ENCODE data around the gene LTBP1. TPM values are rescaled to one million over a fixed set of nuclear protein-coding genes. Genes with fewer than 3 reads are reported as not detected.

The LTBP1 gene
- total RNA-seq, 1 donor from 2014 or later, result 48.4 TPM

DNA sequence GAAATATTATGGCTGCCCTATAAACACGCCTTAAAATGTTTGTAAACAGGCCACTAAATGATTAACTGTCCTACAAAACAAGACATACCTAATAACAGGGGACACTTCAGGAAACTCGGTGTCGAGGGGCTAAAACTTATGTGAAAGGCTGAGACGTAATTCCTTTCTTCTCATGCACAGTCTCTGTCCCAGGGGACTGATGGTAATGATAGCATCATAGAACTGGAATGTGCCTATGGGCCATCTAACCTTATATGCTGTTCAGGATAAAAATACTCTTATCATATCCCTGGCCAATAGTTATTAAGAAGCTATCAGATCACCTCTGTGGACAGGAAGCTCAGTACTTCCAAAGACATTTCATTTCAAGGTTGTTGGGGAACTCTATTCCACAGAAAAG lies 277.1 kb downstream of the LTBP1 start:
- DNase-seq (ENCODE audit: extremely low spot score in 2 of 2), result no peak

GRCh38 chr2:33225350-33225749 lies 278.6 kb downstream of the LTBP1 start:
- Histone ChIP-seq H3K27ac (no peak overlapping the region), H3K9me3 (no peaks in the 10 kb centered on the region), H3K27me3 (no peaks in the 10 kb centered on the region), H3K36me3 (no peaks in the 10 kb centered on the region), H3K4me3 (no peak overlapping the region), H3K4me1 (peaks cover 16% of the 10 kb centered on the region)
- intact Hi-C loops (cut with DNase I), result no loop called here
- TF ChIP-seq CTCF (IDR thresholded peaks at IDR 0.05) (no peak), POLR2AphosphoS5 (IDR thresholded peaks at IDR 0.05; ENCODE audit: insufficient read depth in 1 of 2, low read depth in 1 of 2) (no peak), POLR2A (IDR thresholded peaks at IDR 0.05) (no peak)
- no peak for DNase-seq (ENCODE audit: extremely low spot score in 2 of 2)

More for the DNA sequence above, 277.1 kb downstream of the LTBP1 start:
- H3K27me3 ChIP-seq, result no peaks in the 10 kb centered on the region
- no peak for TF ChIP-seq POLR2AphosphoS5 (IDR thresholded peaks at IDR 0.05; ENCODE audit: insufficient read depth in 1 of 2, low read depth in 1 of 2)
- TF ChIP-seq CTCF (IDR thresholded peaks at IDR 0.05), result no peak
- no peak for TF ChIP-seq POLR2A (IDR thresholded peaks at IDR 0.05)
- intact Hi-C loops (cut with DNase I), result no loop called here
- no peak overlapping the region for H3K4me3 ChIP-seq
- H3K36me3 ChIP-seq, result no peaks in the 10 kb centered on the region
- H3K9me3 ChIP-seq, result no peaks in the 10 kb centered on the region
- H3K4me1 ChIP-seq, result peaks cover 9% of the 10 kb centered on the region
- H3K27ac ChIP-seq, result no peak overlapping the region

- Histone ChIP-seq H3K27ac (no peak overlapping the region), H3K9me3 (no peaks in the 10 kb centered on the region), H3K4me1 (peaks cover 8% of the 10 kb centered on the region), H3K36me3 (no peaks in the 10 kb centered on the region), H3K4me3 (no peak overlapping the region), H3K27me3 (no peaks in the 10 kb centered on the region)
- TF ChIP-seq POLR2AphosphoS5 (IDR thresholded peaks at IDR 0.05; ENCODE audit: insufficient read depth in 1 of 2, low read depth in 1 of 2) (no peak), POLR2A (IDR thresholded peaks at IDR 0.05) (no peak), CTCF (IDR thresholded peaks at IDR 0.05) (no peak)
- DNase-seq (ENCODE audit: extremely low spot score in 2 of 2), result no peak
- intact Hi-C loops (cut with DNase I), result no loop called here
Measured at GRCh38 chr2:33226546-33226945, 279.8 kb downstream of the LTBP1 start.

DNA sequence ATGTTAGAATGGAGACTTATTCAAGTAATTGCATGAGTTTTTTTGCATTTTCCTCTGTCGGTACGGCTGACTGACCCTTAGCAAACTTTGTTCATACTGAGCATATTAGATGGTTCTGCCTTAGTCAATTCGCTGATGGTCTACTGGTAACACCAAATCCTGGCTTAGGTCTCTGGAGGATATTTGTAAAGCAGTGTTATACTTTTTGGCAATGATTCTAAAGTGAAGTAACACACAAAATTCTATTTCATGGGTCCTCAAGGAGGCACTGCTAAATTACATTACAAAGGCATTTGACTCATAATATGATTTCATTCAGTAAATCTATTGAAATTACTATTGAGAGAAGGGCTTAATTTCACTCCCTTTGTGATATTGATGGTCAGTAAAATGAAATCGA lies 282.9 kb downstream of the LTBP1 start:
- no peak for DNase-seq (ENCODE audit: extremely low spot score in 2 of 2)
- no peak overlapping the region for H3K27ac ChIP-seq
- H3K36me3 ChIP-seq, result no peaks in the 10 kb centered on the region
- no peaks in the 10 kb centered on the region for H3K27me3 ChIP-seq
- H3K9me3 ChIP-seq, result no peaks in the 10 kb centered on the region
- TF ChIP-seq POLR2AphosphoS5 (IDR thresholded peaks at IDR 0.05; ENCODE audit: insufficient read depth in 1 of 2, low read depth in 1 of 2) (no peak), POLR2A (IDR thresholded peaks at IDR 0.05) (no peak), CTCF (IDR thresholded peaks at IDR 0.05) (no peak)
- H3K4me1 ChIP-seq, result peaks cover 8% of the 10 kb centered on the region
- H3K4me3 ChIP-seq, result no peak overlapping the region
- intact Hi-C loops (cut with DNase I), result no loop called here

DNA sequence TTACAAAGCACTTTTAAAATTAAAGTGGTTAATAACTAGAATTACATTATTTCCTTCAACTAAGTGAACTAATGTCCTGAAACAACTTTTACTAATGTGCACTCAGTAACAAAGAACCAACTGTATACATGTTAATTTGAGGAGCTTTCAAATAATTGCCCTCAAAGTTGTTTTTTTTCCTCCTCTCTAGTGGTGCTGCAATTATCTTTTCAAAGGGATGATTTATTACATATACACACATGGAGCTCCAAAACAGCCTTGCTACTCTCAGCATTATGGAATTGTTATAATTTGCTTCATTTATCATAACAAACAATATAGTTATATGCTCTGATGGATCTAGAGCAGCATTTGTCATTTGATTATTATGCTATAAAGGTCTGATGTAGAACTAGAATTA lies 283.4 kb downstream of the LTBP1 start:
- no peaks in the 10 kb centered on the region for H3K27me3 ChIP-seq
- H3K9me3 ChIP-seq, result no peaks in the 10 kb centered on the region
- DNase-seq (ENCODE audit: extremely low spot score in 2 of 2), result no peak
- no peak overlapping the region for H3K4me3 ChIP-seq
- peaks cover 8% of the 10 kb centered on the region for H3K4me1 ChIP-seq
- no peaks in the 10 kb centered on the region for H3K36me3 ChIP-seq
- TF ChIP-seq POLR2A (IDR thresholded peaks at IDR 0.05), result no peak
- TF ChIP-seq CTCF (IDR thresholded peaks at IDR 0.05), result no peak
- TF ChIP-seq POLR2AphosphoS5 (IDR thresholded peaks at IDR 0.05; ENCODE audit: insufficient read depth in 1 of 2, low read depth in 1 of 2), result no peak
- H3K27ac ChIP-seq, result no peak overlapping the region
- intact Hi-C loops (cut with DNase I), result no loop called here

Measured in vagina (tissue), 2 donors.